Type B pancreatic cell (in vitro differentiated cells): ENCODE results near the gene FGD3. TPM values are rescaled to one million over a fixed set of nuclear protein-coding genes. Genes with fewer than 3 reads are reported as not detected.
A peak's percentile ranks its signal among the peaks of the same experiment; 100 is the strongest.

Experiments used
- DNase-seq: peaks from one replicate; pipeline ENCODE4 v3.0.0; 2021; ENCODE audit warnings: mixed read lengths; ENCODE audit not compliant: unreplicated experiment; ENCODE audit errors: extremely low spot score
- H3K27ac Mint-ChIP-seq: 2 replicates; pipeline ENCODE4 v1.8.0; 2021; ENCODE audit warnings: mild to moderate bottlenecking, mixed read lengths
- H3K27me3 Mint-ChIP-seq: 2 replicates; pipeline ENCODE4 v1.8.0; 2021; ENCODE audit warnings: mixed read lengths
- H3K36me3 Mint-ChIP-seq: 2 replicates; pipeline ENCODE4 v1.8.0; 2021; ENCODE audit warnings: mixed read lengths
- H3K4me1 Mint-ChIP-seq: one replicate; pipeline ENCODE4 v1.8.0; 2021; ENCODE audit warnings: mixed read lengths; ENCODE audit not compliant: unreplicated experiment
- H3K4me3 Mint-ChIP-seq: 2 replicates; pipeline ENCODE4 v1.8.0; 2021; ENCODE audit warnings: mild to moderate bottlenecking, mixed read lengths
- H3K9me3 Mint-ChIP-seq: 2 replicates; pipeline ENCODE4 v1.8.0; 2021; ENCODE audit warnings: mixed read lengths
- total RNA-seq: library from RNA; stranded (reverse); gene quantifications from 2 replicates; pipeline ENCODE4 v1.2.1, GENCODE V29; 2021; ENCODE audit warnings: low replicate concordance
- TF ChIP-seq, protein P1 (sequence below): fragments of 200-600 bp; sonication (generic); conservative IDR thresholded peaks from 2 replicates; pipeline ENCODE4 v1.5.0; 2021; ENCODE audit warnings: antibody characterized with exemption, mild to moderate bottlenecking

The FGD3 gene
- total RNA-seq, 1 donor from 2014 or later, result 5.5 TPM

DNA sequence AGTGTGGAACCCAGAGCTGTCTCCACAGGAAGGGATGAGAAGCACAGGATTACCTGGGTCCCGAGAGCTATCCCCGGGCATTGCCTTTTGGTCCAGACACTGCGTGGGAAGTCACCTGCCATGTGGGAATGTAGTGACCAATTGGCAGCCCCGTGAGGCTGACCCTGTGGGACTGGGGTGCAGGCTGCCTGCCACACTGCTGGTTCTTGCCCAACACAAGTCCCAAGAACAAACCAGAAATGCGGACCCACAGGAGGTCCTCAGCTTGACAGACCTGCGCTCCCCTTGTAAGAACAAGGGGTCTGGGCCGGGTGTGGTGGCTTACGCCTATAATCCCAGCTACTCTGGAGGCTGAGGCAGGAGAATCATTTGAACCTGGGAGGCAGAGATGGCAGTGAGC is 2.4 kb upstream of the FGD3 start:
- TF ChIP-seq, protein P1, sequence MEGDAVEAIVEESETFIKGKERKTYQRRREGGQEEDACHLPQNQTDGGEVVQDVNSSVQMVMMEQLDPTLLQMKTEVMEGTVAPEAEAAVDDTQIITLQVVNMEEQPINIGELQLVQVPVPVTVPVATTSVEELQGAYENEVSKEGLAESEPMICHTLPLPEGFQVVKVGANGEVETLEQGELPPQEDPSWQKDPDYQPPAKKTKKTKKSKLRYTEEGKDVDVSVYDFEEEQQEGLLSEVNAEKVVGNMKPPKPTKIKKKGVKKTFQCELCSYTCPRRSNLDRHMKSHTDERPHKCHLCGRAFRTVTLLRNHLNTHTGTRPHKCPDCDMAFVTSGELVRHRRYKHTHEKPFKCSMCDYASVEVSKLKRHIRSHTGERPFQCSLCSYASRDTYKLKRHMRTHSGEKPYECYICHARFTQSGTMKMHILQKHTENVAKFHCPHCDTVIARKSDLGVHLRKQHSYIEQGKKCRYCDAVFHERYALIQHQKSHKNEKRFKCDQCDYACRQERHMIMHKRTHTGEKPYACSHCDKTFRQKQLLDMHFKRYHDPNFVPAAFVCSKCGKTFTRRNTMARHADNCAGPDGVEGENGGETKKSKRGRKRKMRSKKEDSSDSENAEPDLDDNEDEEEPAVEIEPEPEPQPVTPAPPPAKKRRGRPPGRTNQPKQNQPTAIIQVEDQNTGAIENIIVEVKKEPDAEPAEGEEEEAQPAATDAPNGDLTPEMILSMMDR, result no peak
- H3K9me3 Mint-ChIP-seq, result no peaks in the 10 kb centered on the region
- H3K27ac Mint-ChIP-seq, result no peak overlapping the region
- H3K36me3 Mint-ChIP-seq, result no peaks in the 10 kb centered on the region
- H3K4me1 Mint-ChIP-seq, result peaks cover 12% of the 10 kb centered on the region
- DNase-seq, result no peak
- H3K27me3 Mint-ChIP-seq, result peaks cover 3% of the 10 kb centered on the region
- H3K4me3 Mint-ChIP-seq, result no peak overlapping the region

DNA sequence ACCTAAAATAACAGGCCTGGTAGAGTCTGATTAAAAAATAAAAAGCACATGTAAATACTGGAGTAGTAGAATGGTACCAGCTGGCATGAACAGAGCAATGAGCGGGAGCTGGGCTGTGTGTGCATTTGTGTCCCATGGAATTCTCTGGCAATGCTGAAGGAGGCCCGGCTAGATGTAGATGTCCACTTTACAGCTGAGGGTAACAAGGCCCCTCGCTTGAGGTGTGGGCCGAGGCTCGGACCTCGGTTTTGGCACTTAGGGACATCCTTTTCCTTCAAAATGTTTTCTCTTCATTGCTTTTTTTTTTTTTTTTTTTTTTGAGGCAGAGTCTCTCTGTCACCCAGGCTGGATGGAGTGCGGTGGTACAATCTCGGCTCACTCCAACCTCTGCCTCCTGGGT is 1.5 kb upstream of the FGD3 start:
- DNase-seq, result no peak
- Mint-ChIP-seq H3K36me3 (no peaks in the 10 kb centered on the region), H3K9me3 (no peaks in the 10 kb centered on the region), H3K27me3 (peaks cover 3% of the 10 kb centered on the region), H3K27ac (no peak overlapping the region), H3K4me1 (peaks cover 12% of the 10 kb centered on the region), H3K4me3 (peak overlapping the region; percentile 49)
- TF ChIP-seq, protein P1, result no peak

DNA sequence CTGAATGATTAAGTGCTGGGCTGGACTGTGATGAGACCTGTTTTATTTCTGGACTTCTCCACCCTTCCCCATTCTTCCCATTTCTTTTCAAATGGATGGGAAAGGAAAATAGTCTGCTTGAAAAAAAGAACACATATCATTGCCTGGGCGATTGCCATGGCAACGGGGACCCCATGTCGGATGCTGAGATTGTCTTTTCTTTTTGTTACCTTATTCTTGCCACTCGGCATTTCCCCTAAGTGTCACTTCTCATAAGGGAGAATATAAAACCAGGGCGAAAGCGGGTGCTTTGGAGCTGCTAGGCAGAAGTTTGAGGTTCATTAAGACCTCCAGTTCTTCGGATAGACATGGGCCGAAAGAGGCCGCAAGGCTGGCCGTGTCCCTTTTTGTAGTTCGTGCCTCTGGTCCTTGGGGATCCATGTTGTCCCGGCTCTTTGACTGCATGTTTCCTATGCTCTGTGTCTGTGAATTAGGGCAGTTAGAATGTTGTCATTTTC is 763 bp downstream of the FGD3 start:
- peak overlapping the region; percentile 68 for H3K27ac Mint-ChIP-seq
- DNase-seq, result no peak

DNA sequence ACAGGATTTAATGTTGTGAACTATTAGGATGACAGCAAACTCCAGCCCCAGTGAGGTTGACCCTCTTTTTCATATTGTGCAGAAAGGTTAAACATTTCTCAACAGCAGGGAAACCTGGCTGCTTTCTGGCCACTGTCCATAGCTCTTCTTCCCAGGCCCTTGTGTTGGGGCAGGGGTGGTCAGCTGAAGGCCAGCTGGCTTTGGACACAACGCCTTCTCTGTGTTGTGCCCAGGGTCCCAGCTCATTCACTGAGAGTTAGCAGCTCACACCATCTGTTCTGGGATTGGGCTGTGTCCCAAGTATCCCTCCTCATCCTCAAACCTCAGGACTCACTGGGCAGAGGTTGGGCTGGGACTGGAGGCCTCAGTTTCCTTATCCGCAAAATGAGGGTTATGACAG is 1.3 kb downstream of the FGD3 start:
- Mint-ChIP-seq H3K27me3 (peaks cover 3% of the 10 kb centered on the region), H3K9me3 (no peaks in the 10 kb centered on the region), H3K4me1 (peaks cover 18% of the 10 kb centered on the region), H3K36me3 (no peaks in the 10 kb centered on the region), H3K4me3 (peak overlapping the region; percentile 89), H3K27ac (peak overlapping the region; percentile 68)
- TF ChIP-seq, protein P1, result no peak
- DNase-seq, result no peak

More for the DNA sequence above, 763 bp downstream of the FGD3 start:
- H3K4me1 Mint-ChIP-seq, result peaks cover 16% of the 10 kb centered on the region
- TF ChIP-seq, protein P1, result no peak
- H3K36me3 Mint-ChIP-seq, result no peaks in the 10 kb centered on the region
- no peaks in the 10 kb centered on the region for H3K9me3 Mint-ChIP-seq
- H3K27me3 Mint-ChIP-seq, result peaks cover 3% of the 10 kb centered on the region
- H3K4me3 Mint-ChIP-seq, result peak overlapping the region; percentile 89

DNA sequence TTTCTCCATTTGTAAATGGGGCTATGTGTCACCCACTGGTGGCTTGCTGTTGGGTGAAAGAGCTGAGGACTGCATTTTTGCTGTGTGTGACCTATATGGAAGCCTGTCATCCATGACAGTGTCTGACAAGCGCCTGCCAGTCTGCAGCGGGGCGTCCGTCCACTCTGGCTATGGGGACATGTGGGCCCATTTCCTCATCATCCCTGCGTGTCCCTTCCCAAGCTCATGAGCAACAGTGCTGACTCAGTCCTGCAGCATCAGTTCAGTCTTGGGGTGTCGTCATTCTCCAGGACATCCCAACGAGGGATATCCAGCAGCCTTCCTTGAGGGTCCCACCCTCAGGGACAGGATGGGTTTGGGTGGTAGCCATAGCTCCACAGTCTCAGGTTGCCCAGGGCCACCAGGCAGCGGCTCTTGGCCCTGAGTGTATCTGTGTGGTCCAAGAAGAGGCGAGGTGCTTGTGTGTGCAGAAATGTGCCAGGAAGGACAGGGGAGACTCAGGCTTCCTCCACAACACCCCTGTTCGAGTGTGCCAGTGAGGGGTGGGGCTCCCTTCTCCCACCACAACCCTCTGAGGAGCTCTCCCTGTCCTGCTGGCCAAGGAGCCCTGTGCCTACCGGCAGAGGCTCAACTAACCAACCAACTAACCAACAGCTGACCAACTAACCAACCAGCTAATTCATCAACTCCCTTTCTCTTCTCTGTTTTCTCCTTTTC is 2.1 kb downstream of the FGD3 start:
- H3K27me3 Mint-ChIP-seq, result peaks cover 3% of the 10 kb centered on the region
- no peaks in the 10 kb centered on the region for H3K9me3 Mint-ChIP-seq
- TF ChIP-seq, protein P1, result no peak
- no peaks in the 10 kb centered on the region for H3K36me3 Mint-ChIP-seq
- no peak overlapping the region for H3K4me3 Mint-ChIP-seq
- DNase-seq, result peak; percentile 51
- no peak overlapping the region for H3K27ac Mint-ChIP-seq
- H3K4me1 Mint-ChIP-seq, result peaks cover 18% of the 10 kb centered on the region
